ENCODE data around the gene C1RL. TPM values are rescaled to one million over a fixed set of nuclear protein-coding genes. Genes with fewer than 3 reads are reported as not detected.

C1RL gene
- total RNA-seq, 1 donor from 2014 or later = 19.2 TPM

DNA sequence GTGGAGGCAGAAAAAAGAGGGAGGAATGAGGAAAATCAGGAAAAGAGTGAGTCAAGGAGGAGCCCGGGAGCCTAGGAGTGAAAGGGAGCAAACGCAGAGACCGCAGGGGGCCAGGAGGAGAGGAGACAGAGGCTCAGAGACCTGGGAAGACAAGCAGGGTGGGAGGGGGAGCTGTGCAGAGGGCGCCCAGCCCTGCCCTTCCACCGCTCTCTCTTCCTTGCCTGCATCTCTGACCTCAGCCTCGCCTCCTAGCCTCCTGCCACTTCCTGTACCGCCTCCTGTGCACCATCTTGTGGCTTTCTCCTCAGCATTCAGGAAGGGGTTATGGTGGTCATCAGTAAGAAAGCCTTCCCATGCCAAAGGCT, 22.5 kb upstream of the C1RL start:
- Mint-ChIP-seq H3K27me3 (no peaks in the 10 kb centered on the region), H3K9me3 (no peaks in the 10 kb centered on the region), H3K36me3 (ENCODE audit: low read depth) (peaks cover 19% of the 10 kb centered on the region), H3K4me3 (peak overlapping the region; percentile 93), H3K27ac (no peak overlapping the region), H3K4me1 (peaks cover 24% of the 10 kb centered on the region)
- DNase-seq = no peak
- intact Hi-C loops (cut with micrococcal nuclease) = loop anchor here (2.0 kb wide), 1 partner anchor 23 kb away; the partner anchor contains the start of gene C1RL
- no peak for ATAC-seq (ENCODE audit: low read depth)
- ChIA-PET CTCF (no interaction called here), POLR2A (interaction anchor here (0.6 to 0.9 kb wide), 2 partner anchors 113 to 251 kb away, joined by 3 read pairs; partner anchors contain the start of gene LPCAT3)
- TF ChIP-seq, protein P1, sequence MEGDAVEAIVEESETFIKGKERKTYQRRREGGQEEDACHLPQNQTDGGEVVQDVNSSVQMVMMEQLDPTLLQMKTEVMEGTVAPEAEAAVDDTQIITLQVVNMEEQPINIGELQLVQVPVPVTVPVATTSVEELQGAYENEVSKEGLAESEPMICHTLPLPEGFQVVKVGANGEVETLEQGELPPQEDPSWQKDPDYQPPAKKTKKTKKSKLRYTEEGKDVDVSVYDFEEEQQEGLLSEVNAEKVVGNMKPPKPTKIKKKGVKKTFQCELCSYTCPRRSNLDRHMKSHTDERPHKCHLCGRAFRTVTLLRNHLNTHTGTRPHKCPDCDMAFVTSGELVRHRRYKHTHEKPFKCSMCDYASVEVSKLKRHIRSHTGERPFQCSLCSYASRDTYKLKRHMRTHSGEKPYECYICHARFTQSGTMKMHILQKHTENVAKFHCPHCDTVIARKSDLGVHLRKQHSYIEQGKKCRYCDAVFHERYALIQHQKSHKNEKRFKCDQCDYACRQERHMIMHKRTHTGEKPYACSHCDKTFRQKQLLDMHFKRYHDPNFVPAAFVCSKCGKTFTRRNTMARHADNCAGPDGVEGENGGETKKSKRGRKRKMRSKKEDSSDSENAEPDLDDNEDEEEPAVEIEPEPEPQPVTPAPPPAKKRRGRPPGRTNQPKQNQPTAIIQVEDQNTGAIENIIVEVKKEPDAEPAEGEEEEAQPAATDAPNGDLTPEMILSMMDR (IDR thresholded peaks at IDR 0.05) = no peak

DNA sequence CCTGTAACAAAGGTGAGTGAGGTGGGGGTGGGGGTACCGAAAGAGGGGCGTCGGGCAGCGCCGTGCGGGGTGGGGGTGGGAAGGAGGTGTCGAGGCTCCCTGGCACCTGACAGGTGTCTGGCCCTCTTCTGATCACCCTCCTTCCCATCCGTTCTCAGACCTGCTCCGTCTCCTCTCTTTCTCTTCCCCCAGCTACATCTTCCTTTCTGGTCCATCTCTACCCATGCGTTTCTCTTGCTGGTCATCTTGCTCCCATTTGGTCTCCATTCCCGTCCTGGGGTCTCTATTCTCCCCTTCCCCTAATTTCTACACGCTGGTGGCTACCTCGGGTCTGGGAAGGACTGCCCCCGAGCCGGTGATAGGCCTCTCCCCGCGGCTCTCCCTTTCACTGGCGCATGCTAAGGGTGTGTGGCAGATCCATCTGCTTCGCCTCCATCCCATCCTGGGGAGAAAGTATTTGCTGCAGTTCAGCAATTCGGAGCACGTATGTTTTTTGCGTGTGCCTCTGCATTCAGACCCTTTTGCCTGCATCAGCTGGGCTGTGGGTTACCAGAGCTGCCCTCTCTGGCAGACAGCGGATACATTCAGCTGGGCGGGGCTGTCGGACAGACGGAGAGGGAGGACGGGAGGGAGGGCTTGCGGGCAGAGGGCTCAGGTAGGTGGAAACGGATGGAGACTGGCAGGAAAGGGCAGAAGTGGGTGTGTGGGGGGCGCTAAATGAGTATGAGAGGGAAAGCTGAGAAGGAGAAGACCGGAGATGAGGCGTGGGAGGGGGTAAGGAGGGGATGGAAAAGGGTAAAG, 21.9 kb upstream of the C1RL start:
- TF ChIP-seq, protein P1 (IDR thresholded peaks at IDR 0.05) = no peak
- CTCF ChIA-PET = no interaction called here
- peak overlapping the region; percentile 80 for H3K27ac Mint-ChIP-seq
- DNase-seq = peak; percentile 40
- H3K36me3 Mint-ChIP-seq (ENCODE audit: low read depth) = peaks cover 16% of the 10 kb centered on the region
- ATAC-seq (ENCODE audit: low read depth) = peak; percentile 36
- intact Hi-C loops (cut with micrococcal nuclease) = loop anchor here (1.0 to 2.0 kb wide), 4 partner anchors 13 to 58 kb away; partner anchors contain the start of genes C1RL and PEX5
- peak overlapping the region; percentile 93 for H3K4me3 Mint-ChIP-seq
- H3K9me3 Mint-ChIP-seq = no peaks in the 10 kb centered on the region
- no peaks in the 10 kb centered on the region for H3K27me3 Mint-ChIP-seq
- H3K4me1 Mint-ChIP-seq = peaks cover 24% of the 10 kb centered on the region
- POLR2A ChIA-PET = interaction anchor here (0.9 to 1.4 kb wide), 2 partner anchors 113 to 171 kb away, joined by 3 to 4 read pairs; partner anchors contain the start of gene LPCAT3

DNA sequence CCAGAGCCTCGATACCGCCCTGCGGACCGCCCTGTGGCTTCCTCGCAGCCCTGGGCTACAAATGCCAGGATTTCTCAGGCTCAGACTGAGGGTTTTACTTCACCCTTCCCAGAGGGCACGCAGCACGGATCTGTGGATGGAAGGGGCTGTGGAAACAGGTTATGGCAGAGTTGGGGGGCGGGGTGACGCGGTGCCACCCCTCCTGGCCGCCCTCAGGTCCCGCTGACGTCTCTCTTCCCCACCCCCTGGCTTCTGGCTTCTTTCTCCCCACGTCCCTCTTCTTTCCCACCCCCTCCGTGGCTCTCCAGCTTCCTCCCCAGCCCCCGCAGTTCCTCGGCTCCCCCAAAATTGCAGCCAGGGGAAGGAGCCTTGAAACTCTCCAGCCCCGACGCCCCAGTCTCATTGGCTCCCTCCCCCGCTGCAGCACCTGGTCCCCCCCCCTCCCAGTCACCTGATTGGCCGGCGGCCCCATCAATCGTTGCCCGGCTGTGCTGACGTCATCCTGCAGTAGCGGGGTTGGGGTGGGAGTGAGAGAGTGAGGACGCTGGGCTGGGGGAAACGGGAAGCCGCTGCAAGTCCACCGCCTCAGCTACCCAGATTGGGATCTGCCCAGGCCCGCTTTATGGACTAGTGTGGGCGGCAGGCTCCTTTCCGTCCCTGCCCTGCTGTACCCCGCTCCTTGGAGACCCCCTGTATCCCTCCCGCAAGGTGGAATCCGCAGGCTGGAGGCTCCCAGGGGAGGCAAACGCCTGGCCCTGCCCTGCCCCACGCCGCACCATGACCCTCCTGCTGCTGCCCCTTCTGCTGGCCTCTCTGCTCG, 21.1 kb upstream of the C1RL start, which contains the start of gene CLSTN3:
CLSTN3 (plus strand) TSS at position 500 of the 820 bp plus-strand sequence; CDS start at position 778, 278 bp downstream.
- H3K4me3 Mint-ChIP-seq = peak within 1 kb of the TSS; percentile 93
- TF ChIP-seq, protein P1 (IDR thresholded peaks at IDR 0.05) = no peak
- H3K27ac Mint-ChIP-seq = peak within 1 kb of the TSS; percentile 80
- peak; percentile 77 for DNase-seq
- ATAC-seq (ENCODE audit: low read depth) = peak; percentile 89
- H3K4me1 Mint-ChIP-seq = peaks cover 24% of the 10 kb centered on the region
- H3K9me3 Mint-ChIP-seq = no peaks in the 10 kb centered on the region
- H3K27me3 Mint-ChIP-seq = no peaks in the 10 kb centered on the region
- peaks cover 7% of the 10 kb centered on the region for H3K36me3 Mint-ChIP-seq (ENCODE audit: low read depth)
- intact Hi-C loops (cut with micrococcal nuclease) = loop anchor here (1.0 to 2.0 kb wide), 4 partner anchors 14 to 59 kb away; partner anchors contain the start of genes C1RL and PEX5
- ChIA-PET CTCF (no interaction called here), POLR2A (interaction anchor here (1.4 kb wide), 1 partner anchor 170 kb away, joined by 4 read pairs; no protein-coding TSS in a partner anchor)

DNA sequence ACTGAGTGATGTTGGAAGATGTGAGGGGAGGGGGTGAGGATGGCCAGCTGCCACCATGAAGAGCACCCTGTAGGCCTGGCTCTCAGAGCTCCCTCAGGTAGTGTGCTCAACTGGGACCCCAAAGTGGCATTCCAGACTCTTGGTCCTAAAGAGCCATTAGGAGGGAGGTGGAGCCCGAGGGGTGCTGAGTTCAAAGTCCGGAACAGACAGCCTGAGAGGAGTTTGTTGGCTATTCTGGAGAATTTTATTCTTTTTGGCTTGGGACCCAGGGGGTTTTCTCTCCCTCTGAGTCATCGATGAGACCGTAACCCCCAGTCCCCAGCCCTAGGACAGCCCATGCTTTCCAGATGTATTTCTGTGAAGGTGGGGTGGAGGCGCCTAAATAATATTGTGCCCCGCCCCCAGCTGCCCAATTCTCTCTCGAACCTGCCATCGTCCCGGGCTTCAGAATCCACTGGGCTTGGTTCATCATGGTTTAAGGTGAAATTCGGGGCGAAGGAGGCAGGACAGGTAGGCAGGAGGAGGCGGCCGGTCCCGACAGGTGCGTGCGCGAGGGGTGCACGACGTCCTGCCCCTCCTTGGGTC, 20.4 kb upstream of the C1RL start:
- Mint-ChIP-seq H3K27ac (no peak overlapping the region), H3K36me3 (ENCODE audit: low read depth) (peaks cover 6% of the 10 kb centered on the region), H3K4me3 (peak overlapping the region; percentile 93), H3K4me1 (peaks cover 24% of the 10 kb centered on the region), H3K27me3 (no peaks in the 10 kb centered on the region), H3K9me3 (no peaks in the 10 kb centered on the region)
- DNase-seq (no peak), ATAC-seq (ENCODE audit: low read depth) (peak; percentile 4)
- CTCF ChIA-PET = no interaction called here
- TF ChIP-seq, protein P1 (IDR thresholded peaks at IDR 0.05) = no peak
- intact Hi-C loops (cut with micrococcal nuclease) = no loop called here
- POLR2A ChIA-PET = interaction anchor here (0.6 to 1.4 kb wide), 2 partner anchors 170 to 253 kb away, joined by 4 to 5 read pairs; no protein-coding TSS in a partner anchor

Measured in activated B cell treated with CpG ODN at 0.5 μM for 24 hours (primary cell).